Measurements from ENCODE around the gene KIT. TPM values are rescaled to one million over a fixed set of nuclear protein-coding genes. Genes with fewer than 3 reads are reported as not detected.

KIT gene
- total RNA-seq, 1 donor from 2014 or later: 28.5 TPM

DNA sequence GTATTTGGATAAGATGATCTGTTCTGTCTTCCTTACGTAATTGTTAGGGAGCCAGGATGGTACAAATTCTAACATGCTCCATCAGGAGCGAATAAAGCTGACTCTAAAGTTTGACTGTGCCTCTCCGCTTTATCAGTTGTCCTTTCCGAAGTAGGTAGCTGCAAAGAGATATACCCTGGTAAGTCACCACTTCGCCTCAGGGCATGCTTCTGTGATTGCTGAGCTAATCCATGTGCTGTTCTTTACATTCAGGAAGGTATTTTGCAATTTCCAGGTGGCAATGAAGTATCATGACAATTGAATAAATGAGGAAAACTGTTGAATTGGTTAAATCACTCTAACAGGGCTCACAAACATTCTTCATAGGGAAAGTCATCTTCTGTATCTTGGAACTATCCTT lies 38.9 kb downstream of the KIT start:
- Histone ChIP-seq H3K9me3 (no peaks in the 10 kb centered on the region), H3K27me3 (ENCODE audit: low read depth) (no peaks in the 10 kb centered on the region), H3K4me3 (no peak overlapping the region), H3K36me3 (no peaks in the 10 kb centered on the region), H3K27ac (no peak overlapping the region), H3K4me1 (no peaks in the 10 kb centered on the region)
- TF ChIP-seq, protein P1, sequence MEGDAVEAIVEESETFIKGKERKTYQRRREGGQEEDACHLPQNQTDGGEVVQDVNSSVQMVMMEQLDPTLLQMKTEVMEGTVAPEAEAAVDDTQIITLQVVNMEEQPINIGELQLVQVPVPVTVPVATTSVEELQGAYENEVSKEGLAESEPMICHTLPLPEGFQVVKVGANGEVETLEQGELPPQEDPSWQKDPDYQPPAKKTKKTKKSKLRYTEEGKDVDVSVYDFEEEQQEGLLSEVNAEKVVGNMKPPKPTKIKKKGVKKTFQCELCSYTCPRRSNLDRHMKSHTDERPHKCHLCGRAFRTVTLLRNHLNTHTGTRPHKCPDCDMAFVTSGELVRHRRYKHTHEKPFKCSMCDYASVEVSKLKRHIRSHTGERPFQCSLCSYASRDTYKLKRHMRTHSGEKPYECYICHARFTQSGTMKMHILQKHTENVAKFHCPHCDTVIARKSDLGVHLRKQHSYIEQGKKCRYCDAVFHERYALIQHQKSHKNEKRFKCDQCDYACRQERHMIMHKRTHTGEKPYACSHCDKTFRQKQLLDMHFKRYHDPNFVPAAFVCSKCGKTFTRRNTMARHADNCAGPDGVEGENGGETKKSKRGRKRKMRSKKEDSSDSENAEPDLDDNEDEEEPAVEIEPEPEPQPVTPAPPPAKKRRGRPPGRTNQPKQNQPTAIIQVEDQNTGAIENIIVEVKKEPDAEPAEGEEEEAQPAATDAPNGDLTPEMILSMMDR (IDR thresholded peaks at IDR 0.05): no peak
- intact Hi-C loops (cut with DNase I): no loop called here
- DNase-seq (no peak), ATAC-seq (no peak)

DNA sequence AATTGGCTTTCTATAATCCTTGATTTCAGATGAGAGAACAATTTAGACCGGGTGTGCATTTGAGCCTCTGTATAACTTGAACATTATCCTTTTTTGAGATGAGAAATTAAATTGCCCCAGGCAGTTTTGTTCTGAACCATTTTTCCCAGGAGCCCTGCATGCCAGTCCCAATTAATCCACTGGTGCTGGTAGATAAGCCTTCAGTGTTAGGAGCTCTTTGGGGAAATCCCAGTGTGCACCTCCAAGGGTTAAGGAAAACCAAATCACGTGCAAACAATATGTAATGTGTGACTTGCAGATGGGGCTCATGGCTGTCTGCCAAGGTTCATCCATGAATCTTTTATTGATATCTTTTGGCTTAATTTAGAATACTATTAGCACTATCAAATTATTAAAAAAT lies 43.2 kb downstream of the KIT start:
- no peaks in the 10 kb centered on the region for H3K27me3 ChIP-seq (ENCODE audit: low read depth)
- TF ChIP-seq, protein P1 (IDR thresholded peaks at IDR 0.05): no peak
- no peak for ATAC-seq

DNA sequence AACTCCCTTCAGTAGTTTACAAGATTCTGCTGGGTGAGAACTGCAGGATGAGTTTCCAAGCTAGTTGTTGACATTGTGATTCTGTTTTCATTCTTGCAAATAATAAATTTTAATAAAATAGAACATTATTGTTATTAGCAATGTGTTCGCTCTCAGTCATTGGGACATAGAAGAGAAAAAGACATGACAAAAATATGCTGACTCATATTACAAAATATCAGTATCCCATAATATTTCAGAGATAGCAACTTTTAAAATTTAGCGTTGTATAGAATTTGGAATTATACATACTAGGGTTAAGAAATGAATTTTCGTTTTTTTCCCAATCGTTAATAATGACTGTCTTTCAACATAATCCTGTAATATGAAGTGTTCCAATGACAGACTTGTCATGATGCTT lies 45.4 kb downstream of the KIT start:
- no peak for ATAC-seq
- Histone ChIP-seq H3K36me3 (no peaks in the 10 kb centered on the region), H3K27ac (no peak overlapping the region), H3K27me3 (ENCODE audit: low read depth) (no peaks in the 10 kb centered on the region), H3K4me1 (no peaks in the 10 kb centered on the region), H3K9me3 (no peaks in the 10 kb centered on the region), H3K4me3 (no peak overlapping the region)
- TF ChIP-seq, protein P1 (IDR thresholded peaks at IDR 0.05): no peak
- no peak for DNase-seq
- intact Hi-C loops (cut with DNase I): no loop called here

More for the DNA sequence above, 43.2 kb downstream of the KIT start:
- intact Hi-C loops (cut with DNase I): no loop called here
- Histone ChIP-seq H3K36me3 (no peaks in the 10 kb centered on the region), H3K4me3 (no peak overlapping the region), H3K27ac (no peak overlapping the region), H3K4me1 (no peaks in the 10 kb centered on the region), H3K9me3 (no peaks in the 10 kb centered on the region)
- no peak for DNase-seq

DNA sequence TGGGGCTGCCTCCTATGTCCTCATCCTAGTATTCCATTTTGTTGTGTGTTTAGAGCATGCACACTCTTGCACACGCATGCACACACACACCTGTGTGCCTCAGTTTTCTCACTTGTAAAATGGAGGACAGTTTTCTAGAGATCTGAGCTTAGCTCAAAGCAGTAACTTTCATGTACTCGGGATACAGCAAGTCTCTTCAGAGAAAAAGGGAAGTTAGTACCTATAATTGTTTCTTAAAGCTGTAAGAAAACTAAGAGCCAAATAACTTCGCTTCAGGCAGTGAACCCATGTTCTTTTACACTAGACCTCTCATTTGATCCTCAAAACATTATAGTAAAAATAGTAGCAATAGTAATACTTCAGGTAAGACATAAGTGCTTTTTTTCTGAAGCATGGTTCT lies 49.6 kb downstream of the KIT start:
- no peak for ATAC-seq
- Histone ChIP-seq H3K36me3 (no peaks in the 10 kb centered on the region), H3K9me3 (no peaks in the 10 kb centered on the region), H3K4me3 (no peak overlapping the region), H3K27me3 (ENCODE audit: low read depth) (no peaks in the 10 kb centered on the region), H3K27ac (no peak overlapping the region), H3K4me1 (peaks cover 18% of the 10 kb centered on the region)
- intact Hi-C loops (cut with DNase I): no loop called here
- TF ChIP-seq, protein P1 (IDR thresholded peaks at IDR 0.05): no peak
- no peak for DNase-seq

DNA sequence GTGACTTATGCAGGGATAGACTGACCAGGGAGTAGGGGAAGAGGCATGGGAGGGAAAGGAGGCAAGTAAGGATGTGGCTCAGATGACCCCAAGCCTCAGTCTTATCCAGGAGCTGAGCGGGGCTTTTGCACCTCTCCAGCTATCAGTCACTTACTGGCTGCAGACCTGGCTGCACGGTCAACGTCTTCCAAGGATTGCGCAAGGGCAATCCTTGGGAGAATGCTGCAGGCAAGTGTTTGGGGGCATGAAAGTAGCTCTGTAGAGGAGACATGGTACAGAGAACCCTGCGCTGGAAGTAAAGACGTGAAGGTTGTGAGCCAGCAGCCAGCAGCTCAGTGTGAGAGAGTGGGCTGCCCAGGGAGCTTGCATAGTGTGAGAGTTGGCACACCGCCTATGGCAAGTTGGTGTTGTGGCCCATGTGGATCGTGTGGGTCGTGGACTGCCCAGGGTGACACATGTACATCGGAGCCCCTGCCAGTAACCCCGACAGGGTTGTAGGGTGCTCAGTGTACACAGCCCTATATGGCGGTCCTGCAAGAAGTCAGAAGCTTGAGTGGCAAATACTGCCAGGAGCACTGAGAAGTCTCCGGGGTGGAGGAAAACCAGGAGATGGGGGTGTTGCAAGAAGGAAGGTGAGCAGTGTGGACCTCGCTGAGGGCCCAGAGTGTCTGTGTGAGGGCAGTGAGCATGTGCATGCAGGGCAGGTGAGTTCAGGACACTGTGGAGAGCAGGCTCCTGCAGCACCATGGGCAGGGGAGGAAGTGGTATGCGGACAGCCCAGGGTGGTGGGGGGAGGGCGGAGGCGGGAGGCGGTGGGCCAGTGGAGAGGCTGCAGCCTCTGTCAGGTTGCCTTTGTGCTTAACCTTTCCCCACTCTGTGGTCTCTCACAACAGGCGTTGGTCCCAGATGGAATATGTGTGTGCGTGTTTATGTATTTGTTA lies 50.9 kb downstream of the KIT start:
- TF ChIP-seq, protein P1 (IDR thresholded peaks at IDR 0.05): no peak
- DNase-seq (peak; percentile 48), ATAC-seq (peak; percentile 40 to 73)
- peaks cover 18% of the 10 kb centered on the region for H3K4me1 ChIP-seq
- H3K27me3 ChIP-seq (ENCODE audit: low read depth): no peaks in the 10 kb centered on the region
- H3K27ac ChIP-seq: no peak overlapping the region
- no peaks in the 10 kb centered on the region for H3K9me3 ChIP-seq
- no peak overlapping the region for H3K4me3 ChIP-seq
- H3K36me3 ChIP-seq: no peaks in the 10 kb centered on the region
- intact Hi-C loops (cut with DNase I): no loop called here
